Activated CD8-positive, alpha-beta memory T cell treated with anti-CD3 and anti-CD28 coated beads for 36 hours (primary cell): ENCODE measurements around the gene LLCFC1. TPM values are rescaled to one million over a fixed set of nuclear protein-coding genes. Genes with fewer than 3 reads are reported as not detected.

ENCODE experiments used
- CTCF ChIA-PET: fragments of 350-600 bp; sonication (Branson Sonifier 250); formaldehyde crosslinking; loops from one replicate; lab custom pipeline; 2021; ENCODE audit warnings: antibody characterized with exemption; lab: Charles Lee
- POLR2A ChIA-PET: fragments of 350-600 bp; sonication (Branson Sonifier 250); formaldehyde crosslinking; loops from one replicate; lab custom pipeline; 2021; ENCODE audit warnings: antibody characterized with exemption; lab: Charles Lee
- total RNA-seq, 2 experiments: library from RNA; stranded (reverse); gene quantifications; one replicate each; pipeline ENCODE4 v1.2.3, GENCODE V29; 2021

The LLCFC1 gene
- total RNA-seq, 2 experiments from 2014 or later = not detected

- ChIA-PET POLR2A (no interaction called here), CTCF (interaction anchor here (1.1 kb wide), 1 partner anchor 94 kb away, joined by 3 read pairs; no protein-coding TSS in a partner anchor)
These were observed 30.1 kb upstream of the LLCFC1 start for GRCh38 chr7:142908921-142909890.

- ChIA-PET POLR2A (no interaction called here), CTCF (interaction anchor here (1.1 kb wide), 1 partner anchor 93 kb away, joined by 3 read pairs; no protein-coding TSS in a partner anchor)
These were observed 29.3 kb upstream of the LLCFC1 start for GRCh38 chr7:142910031-142910433.

- ChIA-PET POLR2A (no interaction called here), CTCF (interaction anchor here (1.1 kb wide), 1 partner anchor 93 kb away, joined by 3 read pairs; no protein-coding TSS in a partner anchor)
These were observed 28.8 kb upstream of the LLCFC1 start for GRCh38 chr7:142910481-142910880.

GRCh38 chr7:142913051-142913450 lies 26.2 kb upstream of the LLCFC1 start:
- POLR2A ChIA-PET = no interaction called here

GRCh38 chr7:142913566-142913965 lies 25.7 kb upstream of the LLCFC1 start:
- CTCF ChIA-PET = no interaction called here
- POLR2A ChIA-PET = no interaction called here

More at GRCh38 chr7:142913051-142913450, 26.2 kb upstream of the LLCFC1 start:
- CTCF ChIA-PET = no interaction called here

- ChIA-PET CTCF (no interaction called here), POLR2A (no interaction called here)
These were observed 25.2 kb upstream of the LLCFC1 start for GRCh38 chr7:142914121-142914520.

- POLR2A ChIA-PET = no interaction called here
- CTCF ChIA-PET = no interaction called here
These were observed 24.0 kb upstream of the LLCFC1 start for GRCh38 chr7:142915315-142915714.

DNA sequence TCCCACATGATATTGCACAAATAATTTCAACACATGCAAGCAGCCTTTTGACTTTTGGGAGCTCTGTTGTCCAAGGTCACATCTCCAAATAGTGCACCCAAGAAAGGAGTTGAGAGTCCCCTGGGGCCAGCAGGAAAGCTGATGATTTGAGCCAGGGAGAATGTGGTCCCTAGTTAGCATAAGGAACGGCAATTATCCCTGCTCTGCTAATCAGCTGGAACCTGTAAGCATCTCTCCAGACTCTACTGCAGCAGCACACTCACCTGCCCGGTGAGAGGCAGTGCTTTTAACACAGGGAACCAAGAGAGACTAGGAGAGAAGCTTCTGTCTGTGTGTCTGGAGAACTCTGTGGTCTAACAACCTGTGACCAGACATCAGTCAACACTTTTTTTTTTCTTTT lies 22.8 kb upstream of the LLCFC1 start:
- POLR2A ChIA-PET = interaction anchor here (0.6 kb wide), 1 partner anchor 288 kb away, joined by 7 read pairs; no protein-coding TSS in a partner anchor
- CTCF ChIA-PET = interaction anchor here (0.9 kb wide), 1 partner anchor 43 kb away, joined by 3 read pairs; no protein-coding TSS in a partner anchor

- ChIA-PET CTCF (no interaction called here), POLR2A (no interaction called here)
These were observed 21.8 kb upstream of the LLCFC1 start for GRCh38 chr7:142917447-142917846.

GRCh38 chr7:142918901-142919300 lies 20.4 kb upstream of the LLCFC1 start:
- ChIA-PET POLR2A (no interaction called here), CTCF (no interaction called here)

- ChIA-PET POLR2A (no interaction called here), CTCF (no interaction called here)
These were observed 19.6 kb upstream of the LLCFC1 start for GRCh38 chr7:142919656-142920055.

DNA sequence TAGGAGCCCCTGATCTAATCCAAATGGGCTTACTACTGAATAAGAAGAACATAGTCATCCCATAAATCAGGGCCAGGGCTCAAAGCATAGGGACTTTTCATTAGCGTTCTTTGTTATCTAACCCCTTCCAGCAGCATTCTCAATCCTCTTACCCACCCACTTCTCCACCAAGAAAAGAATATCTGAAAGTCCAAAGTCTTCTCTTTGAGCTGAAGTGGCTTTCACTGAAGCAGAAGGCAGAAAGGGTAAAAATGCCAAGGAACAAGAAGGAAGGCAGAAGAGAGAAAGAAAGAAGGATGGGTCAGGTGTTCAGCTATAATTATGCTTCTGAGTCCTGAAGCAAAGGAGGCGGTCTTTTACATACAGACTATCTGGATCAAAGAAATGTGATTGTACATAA lies 15.9 kb upstream of the LLCFC1 start:
- POLR2A ChIA-PET = no interaction called here
- CTCF ChIA-PET = no interaction called here

- CTCF ChIA-PET = no interaction called here
- POLR2A ChIA-PET = no interaction called here
These were observed 13.9 kb upstream of the LLCFC1 start for GRCh38 chr7:142925413-142925812.

- ChIA-PET POLR2A (no interaction called here), CTCF (no interaction called here)
These were observed 12.1 kb upstream of the LLCFC1 start for GRCh38 chr7:142927085-142927745.

DNA sequence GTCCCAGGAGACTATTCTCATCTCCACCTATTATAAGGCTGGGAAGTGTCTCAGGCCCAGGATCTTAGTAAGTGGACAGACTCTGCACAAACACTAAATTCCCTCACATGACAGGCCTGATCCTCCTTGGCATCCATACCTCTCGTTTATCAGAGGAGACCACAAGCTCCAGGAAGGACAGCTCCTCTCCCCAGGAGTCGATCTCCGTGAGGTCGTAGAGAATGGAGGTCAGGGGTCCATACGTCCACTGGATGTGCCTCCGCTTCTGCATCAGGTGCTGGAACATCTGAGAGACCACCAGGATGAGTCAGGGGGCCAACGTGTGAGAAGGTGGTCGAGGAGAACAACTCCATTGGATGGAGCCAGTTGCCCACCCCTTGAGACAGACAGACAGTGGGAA lies 11.3 kb upstream of the LLCFC1 start:
- ChIA-PET POLR2A (no interaction called here), CTCF (no interaction called here)

DNA sequence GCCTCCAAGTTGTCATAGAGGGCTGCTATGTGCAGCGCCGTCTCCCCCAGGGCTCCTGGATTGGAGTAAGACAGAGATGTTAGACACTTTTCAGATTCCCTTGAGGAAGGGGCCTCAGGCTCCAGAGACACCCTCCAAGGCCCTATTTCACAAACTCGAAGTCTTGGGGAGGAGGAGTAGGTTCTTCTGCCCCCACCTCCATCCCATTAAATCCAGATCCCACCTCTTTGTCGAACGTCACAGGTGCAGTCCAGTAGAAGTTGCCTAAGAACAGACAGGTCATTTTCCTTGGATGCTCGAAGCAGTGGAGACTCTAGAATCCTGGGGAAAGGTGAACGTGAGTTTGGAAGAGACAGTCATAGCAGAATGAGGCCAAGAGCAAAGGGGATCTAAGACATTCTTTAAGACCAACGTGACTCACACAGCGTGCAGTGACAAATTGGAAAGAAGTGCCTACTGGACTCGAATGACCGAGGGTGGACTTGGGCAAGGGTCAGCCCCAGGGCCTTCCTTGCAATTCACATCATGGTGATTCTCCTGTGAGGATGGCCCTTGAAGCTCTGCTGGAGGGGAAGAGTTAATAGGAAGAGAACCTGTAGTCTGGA lies 9.1 kb upstream of the LLCFC1 start:
- POLR2A ChIA-PET = no interaction called here

GRCh38 chr7:142932386-142933091 lies 6.7 kb upstream of the LLCFC1 start:
- CTCF ChIA-PET = no interaction called here
- POLR2A ChIA-PET = no interaction called here

More for the DNA sequence above, 9.1 kb upstream of the LLCFC1 start:
- CTCF ChIA-PET = no interaction called here

GRCh38 chr7:142933092-142933475 lies 6.2 kb upstream of the LLCFC1 start:
- POLR2A ChIA-PET = no interaction called here
- CTCF ChIA-PET = no interaction called here

DNA sequence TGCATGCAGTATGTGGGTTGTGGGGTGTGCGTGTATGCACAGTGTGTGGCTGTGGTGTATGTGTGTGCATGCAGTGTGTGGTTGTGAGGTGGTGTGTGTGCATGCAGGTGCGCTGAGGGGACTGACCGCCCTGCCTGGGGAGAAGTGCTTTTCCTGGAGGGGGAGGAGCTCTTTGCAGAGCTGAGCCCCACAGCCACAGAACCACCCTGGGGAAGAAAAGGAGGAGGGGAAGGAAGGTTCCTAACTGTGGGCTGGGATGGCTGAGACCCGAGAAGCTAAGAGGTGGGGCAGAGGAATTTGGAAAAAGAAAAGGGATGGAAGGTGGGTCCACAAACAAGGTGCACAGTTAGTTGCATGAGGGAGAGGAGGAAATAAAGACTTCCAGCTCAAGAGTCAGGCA lies 5.7 kb upstream of the LLCFC1 start, which contains the start of gene TRPV5:
TRPV5 (minus strand) TSS at position 123 of the 400 bp plus-strand sequence. CDS start 287 bp downstream, outside the sequence.
- CTCF ChIA-PET = no interaction called here
- POLR2A ChIA-PET = no interaction called here
